Prostate gland (tissue), 2 donors: Measurements from ENCODE around the gene DMAC2.

Source experiments
- CTCF ChIP-seq, 4 experiments: fragments of 200-600 bp in 2 of 4; fragments of 450-650 bp in 2 of 4; sonication (generic) in 2 of 4; IDR thresholded peaks; 1 replicate in 3 of 4; 2 replicates in 1 of 4; pipeline ENCODE4 v1.5.1; 2016 to 2019; ENCODE audit warnings: antibody characterized with exemption in 4 of 4, mild to moderate bottlenecking in 2 of 4, moderate library complexity in 2 of 4
- POLR2A ChIP-seq: fragments of 450-650 bp; IDR thresholded peaks from one replicate; pipeline ENCODE4 v1.6.1; 2016; ENCODE audit warnings: antibody characterized with exemption, mild to moderate bottlenecking

GRCh38 chr19:41426952-41427646, 12.6 kb downstream of the DMAC2 start, which contains the start of gene B3GNT8:
- TF ChIP-seq CTCF (IDR thresholded peaks at IDR 0.05) (no peak), POLR2A (peak; percentile 94)
